ENCODE measurements around the gene MTAP.

DNA sequence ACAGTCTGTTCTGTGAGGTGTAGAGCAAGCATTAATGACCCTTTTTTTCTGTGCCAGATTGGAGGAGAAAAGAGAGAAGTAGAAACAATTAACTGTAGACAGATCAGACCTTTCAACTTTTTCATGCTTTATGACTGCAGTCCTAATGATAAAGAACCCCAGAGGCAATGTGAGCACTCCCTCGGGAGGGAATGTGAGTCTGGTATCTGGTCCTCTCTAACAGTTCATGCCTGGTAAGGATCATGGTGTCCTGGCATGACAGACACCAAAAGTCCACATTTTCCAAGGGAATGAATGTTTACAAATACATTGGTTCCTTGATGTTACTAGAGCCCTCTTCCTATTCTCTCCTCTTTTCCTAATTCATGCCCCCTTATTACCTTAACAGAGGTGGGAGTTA, 70.3 kb downstream of the MTAP start:
- TF ChIP-seq, protein P1, sequence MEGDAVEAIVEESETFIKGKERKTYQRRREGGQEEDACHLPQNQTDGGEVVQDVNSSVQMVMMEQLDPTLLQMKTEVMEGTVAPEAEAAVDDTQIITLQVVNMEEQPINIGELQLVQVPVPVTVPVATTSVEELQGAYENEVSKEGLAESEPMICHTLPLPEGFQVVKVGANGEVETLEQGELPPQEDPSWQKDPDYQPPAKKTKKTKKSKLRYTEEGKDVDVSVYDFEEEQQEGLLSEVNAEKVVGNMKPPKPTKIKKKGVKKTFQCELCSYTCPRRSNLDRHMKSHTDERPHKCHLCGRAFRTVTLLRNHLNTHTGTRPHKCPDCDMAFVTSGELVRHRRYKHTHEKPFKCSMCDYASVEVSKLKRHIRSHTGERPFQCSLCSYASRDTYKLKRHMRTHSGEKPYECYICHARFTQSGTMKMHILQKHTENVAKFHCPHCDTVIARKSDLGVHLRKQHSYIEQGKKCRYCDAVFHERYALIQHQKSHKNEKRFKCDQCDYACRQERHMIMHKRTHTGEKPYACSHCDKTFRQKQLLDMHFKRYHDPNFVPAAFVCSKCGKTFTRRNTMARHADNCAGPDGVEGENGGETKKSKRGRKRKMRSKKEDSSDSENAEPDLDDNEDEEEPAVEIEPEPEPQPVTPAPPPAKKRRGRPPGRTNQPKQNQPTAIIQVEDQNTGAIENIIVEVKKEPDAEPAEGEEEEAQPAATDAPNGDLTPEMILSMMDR (conservative IDR thresholded peaks at IDR 0.05; ENCODE audit: low read length) = no peak
- TF ChIP-seq EZH2phosphoT487 (IDR thresholded peaks at IDR 0.05; ENCODE audit: borderline replicate concordance) = no peak
